ENCODE results near the gene NLRC3. TPM values are rescaled to one million over a fixed set of nuclear protein-coding genes. Genes with fewer than 3 reads are reported as not detected.

Gene NLRC3
- total RNA-seq, 1 experiment from 2014 or later: 0.15 TPM

DNA sequence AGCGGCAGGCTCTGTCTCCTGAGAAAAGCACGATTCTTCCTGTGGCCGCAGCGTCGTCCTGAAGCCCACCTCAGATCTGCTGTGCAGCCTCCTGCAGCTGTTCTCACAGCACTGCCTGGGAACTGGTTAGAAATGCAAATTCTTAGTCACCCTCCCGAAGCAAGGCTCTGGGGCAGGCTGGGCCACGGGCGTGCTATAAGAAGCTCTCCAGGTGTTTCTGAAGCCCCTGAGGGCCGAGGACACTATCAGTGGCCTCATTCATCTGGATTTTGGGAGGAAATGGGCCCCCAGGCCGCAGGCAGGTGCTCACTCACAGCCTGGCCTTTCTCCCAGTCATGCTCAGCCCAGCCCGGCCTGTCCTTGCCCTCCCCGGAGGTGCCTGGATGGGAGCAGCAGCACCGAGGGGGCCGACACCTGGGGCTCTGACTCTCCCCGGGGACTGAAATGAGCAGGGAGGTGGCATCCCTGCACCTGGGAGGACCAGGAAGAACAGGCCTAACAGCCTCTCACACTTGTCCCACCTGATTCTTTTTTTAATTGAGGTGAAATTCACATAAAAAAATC, 10.4 kb upstream of the NLRC3 start:
- H3K9me3 ChIP-seq (ENCODE audit: control insufficient read depth in 1 of 2, insufficient read depth in 1 of 2, low read depth in 1 of 2, low read length in 2 of 2): no peaks in the 10 kb centered on the region
- TF ChIP-seq CBX3 (IDR thresholded peaks at IDR 0.05; ENCODE audit: low read depth) (no peak), FOSL1 (IDR thresholded peaks at IDR 0.05; ENCODE audit: low read depth) (no peak), SRF (IDR thresholded peaks at IDR 0.05; ENCODE audit: low read depth) (no peak), TCF7L2 (IDR thresholded peaks at IDR 0.05; ENCODE audit: borderline replicate concordance, extremely low read depth, insufficient read depth, insufficient read length) (no peak), JUND (IDR thresholded peaks at IDR 0.05) (no peak), SIN3A (IDR thresholded peaks at IDR 0.05; ENCODE audit: low read depth) (no peak), SP1 (IDR thresholded peaks at IDR 0.05; ENCODE audit: low read depth) (no peak), RAD21 (IDR thresholded peaks at IDR 0.05; ENCODE audit: low read depth) (no peak)
- TF ChIP-seq, protein P1, sequence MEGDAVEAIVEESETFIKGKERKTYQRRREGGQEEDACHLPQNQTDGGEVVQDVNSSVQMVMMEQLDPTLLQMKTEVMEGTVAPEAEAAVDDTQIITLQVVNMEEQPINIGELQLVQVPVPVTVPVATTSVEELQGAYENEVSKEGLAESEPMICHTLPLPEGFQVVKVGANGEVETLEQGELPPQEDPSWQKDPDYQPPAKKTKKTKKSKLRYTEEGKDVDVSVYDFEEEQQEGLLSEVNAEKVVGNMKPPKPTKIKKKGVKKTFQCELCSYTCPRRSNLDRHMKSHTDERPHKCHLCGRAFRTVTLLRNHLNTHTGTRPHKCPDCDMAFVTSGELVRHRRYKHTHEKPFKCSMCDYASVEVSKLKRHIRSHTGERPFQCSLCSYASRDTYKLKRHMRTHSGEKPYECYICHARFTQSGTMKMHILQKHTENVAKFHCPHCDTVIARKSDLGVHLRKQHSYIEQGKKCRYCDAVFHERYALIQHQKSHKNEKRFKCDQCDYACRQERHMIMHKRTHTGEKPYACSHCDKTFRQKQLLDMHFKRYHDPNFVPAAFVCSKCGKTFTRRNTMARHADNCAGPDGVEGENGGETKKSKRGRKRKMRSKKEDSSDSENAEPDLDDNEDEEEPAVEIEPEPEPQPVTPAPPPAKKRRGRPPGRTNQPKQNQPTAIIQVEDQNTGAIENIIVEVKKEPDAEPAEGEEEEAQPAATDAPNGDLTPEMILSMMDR (IDR thresholded peaks at IDR 0.05 in 2 of 3, conservative IDR thresholded peaks at IDR 0.05 in 1 of 3; ENCODE audit: borderline replicate concordance in 1 of 3, insufficient read depth in 1 of 3, low read depth in 2 of 3, low read length in 2 of 3): no peak
- TF ChIP-seq, protein P2, sequence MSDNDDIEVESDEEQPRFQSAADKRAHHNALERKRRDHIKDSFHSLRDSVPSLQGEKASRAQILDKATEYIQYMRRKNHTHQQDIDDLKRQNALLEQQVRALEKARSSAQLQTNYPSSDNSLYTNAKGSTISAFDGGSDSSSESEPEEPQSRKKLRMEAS (IDR thresholded peaks at IDR 0.05): no peak
- TF ChIP-seq, protein P3, sequence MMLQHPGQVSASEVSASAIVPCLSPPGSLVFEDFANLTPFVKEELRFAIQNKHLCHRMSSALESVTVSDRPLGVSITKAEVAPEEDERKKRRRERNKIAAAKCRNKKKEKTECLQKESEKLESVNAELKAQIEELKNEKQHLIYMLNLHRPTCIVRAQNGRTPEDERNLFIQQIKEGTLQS (IDR thresholded peaks at IDR 0.05): no peak
- no peak overlapping the region for H3K4me3 ChIP-seq (replicated peaks in 1 of 2; ENCODE audit: low read depth in 1 of 2, low read length in 2 of 2)
- H3K36me3 ChIP-seq (ENCODE audit: control insufficient read depth in 1 of 2, insufficient read depth in 2 of 2, low read length in 2 of 2): no peaks in the 10 kb centered on the region; a peak in 1 of 4 replicates
- no TSS peak for BruUV-seq (replicated peaks)
- H3K9ac ChIP-seq (ENCODE audit: low read length): no peak overlapping the region
- no peaks in the 10 kb centered on the region for H4K20me1 ChIP-seq (ENCODE audit: insufficient read depth)
- DNase-seq (ENCODE audit: low read depth, low spot score) (no peak), ATAC-seq (no peak)
- CTCF ChIA-PET: no interaction called here
- no peak overlapping the region for H3K27ac ChIP-seq (ENCODE audit: low read depth, low read length)
- H3K9me2 ChIP-seq (ENCODE audit: insufficient read depth): no peaks in the 10 kb centered on the region
- H3K4me1 ChIP-seq (ENCODE audit: control insufficient read depth in 1 of 2, insufficient read depth in 2 of 2, low read length in 2 of 2): peaks cover 0 to 4% of the 10 kb centered on the region in 2 experiments; a peak in 1 of 4 replicates
- H3K79me2 ChIP-seq (ENCODE audit: insufficient read depth, low read length): no peaks in the 10 kb centered on the region
- H3K4me2 ChIP-seq (ENCODE audit: low read length): no peak overlapping the region
- H3K27me3 ChIP-seq (ENCODE audit: insufficient read depth, low read length): no peaks in the 10 kb centered on the region
- RAD21 ChIA-PET (ENCODE audit: low non-redundant PET in 1 of 2, low total read pairs in 2 of 2, uncharacterized antibody in 2 of 2, unreplicated experiment in 2 of 2): no interaction called here
- POLR2A ChIA-PET: no interaction called here
- H2AFZ ChIP-seq (ENCODE audit: low read depth, low read length, poor library complexity, severe bottlenecking): no peak overlapping the region
- intact Hi-C loops (cut with micrococcal nuclease): no loop called here
